CD1c-positive myeloid dendritic cell (primary cell): ENCODE measurements around the gene BMERB1.
"Not testable (repeated sequence)": the region's sequence is repeated elsewhere in the genome, so short reads cannot be mapped to it uniquely, and the experiment has no call there.

Experiments used
- DNase-seq: peaks from one replicate; pipeline ENCODE4 v3.0.0-alpha.2; 2016; ENCODE audit errors: extremely low spot score

BMERB1 gene

GRCh38 chr16:15523939-15524338, 89.6 kb downstream of the BMERB1 start:
- no peak for DNase-seq

GRCh38 chr16:15524966-15525365, 90.6 kb downstream of the BMERB1 start:
- DNase-seq: no peak

DNA sequence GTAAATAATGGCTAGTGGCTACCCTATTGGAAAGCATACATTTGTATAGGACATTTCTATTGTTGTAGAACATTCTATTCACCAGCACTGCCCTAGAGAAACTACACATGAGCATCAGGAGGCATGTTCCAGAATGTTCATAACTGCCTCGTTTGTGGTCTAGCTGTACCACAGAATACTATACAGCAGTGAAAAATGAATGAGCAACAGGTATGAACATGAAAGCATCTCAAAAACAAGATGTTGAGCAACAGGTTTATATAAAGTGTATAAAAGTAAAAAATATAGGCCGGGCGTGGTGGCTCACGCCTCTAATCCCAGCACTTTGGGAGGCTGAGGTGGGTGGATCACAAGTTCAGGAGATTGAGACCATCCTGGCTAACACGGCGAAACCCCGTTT, 91.7 kb downstream of the BMERB1 start:
- DNase-seq: no peak

DNA sequence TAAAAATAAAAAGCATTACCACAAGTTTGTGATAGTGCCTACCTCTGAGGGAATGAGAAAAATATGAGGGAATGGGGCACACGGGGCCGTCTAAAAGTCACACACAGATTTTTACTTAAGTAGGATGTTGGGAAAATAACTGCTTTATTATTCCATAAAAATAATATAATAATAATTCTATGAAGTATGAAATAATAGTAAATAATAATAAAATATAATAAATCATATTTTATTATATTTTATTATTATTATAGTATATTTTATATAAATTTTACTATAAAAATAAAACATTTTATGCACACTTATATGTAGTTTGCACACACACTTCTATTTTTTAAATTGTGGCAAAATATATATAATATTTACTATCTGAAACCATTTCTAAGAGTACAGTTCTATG, 92.3 kb downstream of the BMERB1 start:
- no peak for DNase-seq

DNA sequence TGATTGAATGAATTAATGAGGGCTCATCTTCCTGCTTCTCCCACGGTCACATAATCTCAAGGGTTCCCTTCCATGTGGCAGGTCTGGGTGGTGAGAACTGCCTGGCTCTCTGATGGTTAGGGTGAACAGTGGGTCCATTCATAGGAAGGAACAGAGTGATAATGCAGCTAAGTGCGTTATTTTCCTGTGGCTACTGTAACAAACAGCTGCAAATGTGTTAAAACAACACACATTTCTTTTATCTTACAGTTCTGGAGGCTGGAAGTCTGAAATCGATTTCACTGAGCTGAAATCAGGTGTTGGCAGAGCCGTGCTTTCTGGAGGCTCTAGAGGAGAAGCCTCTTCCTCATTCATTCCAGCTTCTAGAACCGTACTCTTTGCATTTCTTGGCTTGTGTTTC, 95.3 kb downstream of the BMERB1 start:
- DNase-seq: no peak

DNA sequence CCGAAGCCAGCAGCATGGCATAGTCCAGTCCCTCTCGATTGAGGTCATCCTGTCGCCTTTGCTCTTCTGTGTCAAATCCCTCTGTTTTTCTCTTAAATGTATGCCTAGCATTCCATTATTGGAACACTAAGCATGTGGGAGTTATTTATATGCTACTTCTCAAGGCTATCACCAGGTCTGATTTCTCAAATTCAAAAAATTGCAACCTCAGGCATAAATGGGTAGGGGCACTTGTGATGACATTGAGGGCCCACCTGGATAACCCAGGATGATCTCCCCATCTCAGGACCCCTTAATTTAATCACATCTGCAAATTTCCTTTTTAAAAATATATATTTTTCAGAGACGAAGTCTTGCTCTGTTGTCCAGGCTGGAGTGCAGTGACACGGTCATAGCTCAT, 95.7 kb downstream of the BMERB1 start:
- no peak for DNase-seq

DNA sequence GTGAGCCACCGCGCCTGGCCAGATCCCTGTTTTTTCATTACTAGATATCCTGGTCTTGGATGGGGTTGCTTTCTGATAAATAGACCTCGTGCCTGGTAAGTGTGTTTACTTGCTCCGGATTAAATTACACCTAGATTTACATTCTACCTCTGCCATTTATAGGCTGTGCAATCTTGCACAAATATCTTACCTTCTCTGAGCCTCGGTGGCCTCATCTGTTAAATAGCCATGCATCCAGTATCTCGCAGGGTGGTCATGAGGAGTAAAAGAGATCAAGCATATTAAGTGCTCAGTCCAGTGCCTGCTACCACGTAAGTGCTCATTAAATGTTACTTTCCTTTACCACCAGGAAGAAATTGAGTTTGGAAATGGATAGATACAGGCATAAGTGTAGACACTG, 98.4 kb downstream of the BMERB1 start:
- no peak for DNase-seq

DNA sequence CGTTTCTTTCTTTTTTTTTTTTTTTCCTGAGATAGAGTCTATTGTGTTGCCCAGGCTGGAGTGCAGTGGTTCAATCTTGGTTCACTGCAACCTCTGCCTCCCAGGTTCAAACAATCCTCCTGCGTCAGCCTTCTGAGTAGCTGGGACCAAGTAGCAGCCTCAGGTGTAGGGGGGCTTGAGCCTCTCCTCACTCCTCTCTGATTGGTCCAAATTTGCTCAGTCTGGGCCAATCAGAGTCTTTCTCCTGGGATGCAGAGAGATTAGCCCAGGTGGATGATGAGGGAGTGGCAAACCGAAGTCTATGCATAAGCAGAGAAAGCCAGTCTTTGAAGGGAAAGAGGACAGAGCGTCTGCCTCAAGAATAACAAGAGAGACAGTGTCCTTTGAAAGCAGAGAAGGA, 99.0 kb downstream of the BMERB1 start:
- DNase-seq: no peak

DNA sequence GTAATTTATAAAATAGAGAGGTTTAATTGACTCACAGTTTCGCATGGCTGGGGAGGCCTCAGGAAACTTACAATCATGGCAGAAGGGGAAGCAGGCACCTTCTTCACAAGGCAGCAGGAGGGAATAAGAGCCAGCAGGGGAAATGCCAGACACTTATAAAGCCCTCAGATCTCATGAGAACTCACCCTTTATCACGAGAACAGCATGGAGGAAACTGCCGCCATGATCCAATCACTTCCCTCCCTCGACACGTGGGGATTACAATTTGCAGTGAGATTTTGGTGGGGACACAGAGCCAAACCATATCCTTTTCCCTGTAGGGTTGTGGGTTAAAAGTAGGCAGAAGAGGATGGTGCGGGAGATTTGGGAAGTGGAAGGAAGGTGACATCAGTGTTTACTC, 101.4 kb downstream of the BMERB1 start:
- DNase-seq: no peak

DNA sequence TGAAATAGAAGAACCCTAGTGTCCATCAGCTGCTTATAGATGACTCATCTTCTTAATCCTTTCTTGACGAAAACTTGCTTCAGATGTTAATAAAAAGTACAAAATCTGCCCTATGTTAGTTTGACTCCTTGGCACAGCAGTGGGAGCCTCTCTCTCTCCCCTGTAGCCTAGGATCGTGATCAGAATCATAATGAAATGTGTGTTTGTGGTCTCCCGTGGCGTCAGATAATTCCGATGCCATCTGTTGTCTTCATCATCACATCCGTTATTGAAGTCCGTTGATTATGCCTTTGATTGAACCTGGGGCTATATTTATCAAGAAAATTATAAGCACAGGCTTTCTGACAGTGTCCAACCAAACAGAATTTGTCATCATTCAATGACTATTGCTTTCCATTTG, 102.5 kb downstream of the BMERB1 start:
- no peak for DNase-seq

DNA sequence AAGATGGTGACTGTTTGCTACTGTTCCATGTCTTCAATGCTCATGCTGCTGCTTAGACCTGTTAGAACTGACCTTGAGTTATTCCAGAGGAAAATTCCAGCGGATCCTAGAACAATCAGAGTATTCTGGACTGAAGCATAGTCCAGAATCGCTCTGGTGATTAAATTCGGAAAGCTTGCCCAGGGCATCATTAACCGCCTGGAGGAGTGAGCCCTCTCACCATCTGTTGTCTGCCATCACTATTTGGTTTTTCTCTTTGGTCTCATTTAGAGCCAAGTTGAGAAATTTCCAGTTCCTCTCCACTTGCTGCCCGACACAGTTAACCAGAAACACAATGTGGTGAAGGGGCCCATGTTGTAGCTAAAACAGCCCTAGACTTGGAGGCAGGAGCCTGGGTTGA, 104.1 kb downstream of the BMERB1 start:
- no peak for DNase-seq

DNA sequence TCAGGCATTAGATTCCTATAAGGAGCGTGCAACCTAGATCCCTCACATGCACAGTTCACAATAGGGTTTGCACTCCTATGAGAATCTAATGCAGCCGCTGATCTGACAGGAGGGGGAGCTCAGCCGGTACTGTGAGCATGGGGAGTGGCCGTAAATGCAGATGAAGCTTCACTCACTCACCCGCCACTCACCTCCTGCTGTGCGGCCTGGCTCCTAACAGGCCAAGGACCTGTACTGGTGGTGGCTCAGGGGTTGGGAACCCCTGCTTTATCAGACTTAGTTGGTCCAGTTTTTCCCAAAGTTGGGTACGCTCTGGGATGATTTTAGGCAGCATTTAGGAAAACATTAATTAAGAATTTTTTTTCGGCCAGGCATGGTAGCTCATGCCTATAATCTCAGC, 104.8 kb downstream of the BMERB1 start:
- no peak for DNase-seq

- no peak for DNase-seq
These were observed 107.9 kb downstream of the BMERB1 start for GRCh38 chr16:15542261-15542660.

DNA sequence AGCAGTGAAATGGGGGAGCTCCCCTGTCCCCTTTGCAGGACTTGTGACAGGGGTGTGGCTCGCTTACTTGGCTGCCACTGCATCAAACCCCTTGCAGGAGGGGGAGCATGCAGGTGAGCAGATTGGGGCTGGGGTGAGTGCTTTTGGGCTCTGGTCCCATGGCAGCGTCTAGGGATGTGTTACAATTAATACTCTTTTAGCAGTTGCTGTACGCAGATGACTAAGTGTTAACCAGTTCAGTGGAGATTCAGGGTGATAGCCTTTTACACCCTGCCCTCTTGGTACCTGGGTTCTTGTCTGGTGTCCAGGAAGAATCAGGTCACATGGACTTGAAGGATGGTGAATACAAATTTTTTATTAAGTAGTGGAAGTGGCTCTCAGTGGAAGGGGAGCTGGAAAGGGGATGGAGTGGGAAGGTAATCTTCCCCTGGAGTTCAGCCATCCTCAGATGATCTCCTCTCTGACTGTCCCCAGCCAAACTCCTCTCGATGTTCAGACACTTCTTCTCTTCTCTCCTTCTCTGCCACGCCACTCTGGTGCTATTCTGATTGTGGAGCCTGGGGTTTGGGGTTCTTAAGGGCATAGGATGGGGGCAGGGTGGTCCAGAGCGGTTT, 108.5 kb downstream of the BMERB1 start:
- DNase-seq: no peak

- DNase-seq: no peak
These were observed 110.0 kb downstream of the BMERB1 start for GRCh38 chr16:15544405-15544804.

- no peak for DNase-seq
These were observed 111.2 kb downstream of the BMERB1 start for GRCh38 chr16:15545544-15545943.

DNA sequence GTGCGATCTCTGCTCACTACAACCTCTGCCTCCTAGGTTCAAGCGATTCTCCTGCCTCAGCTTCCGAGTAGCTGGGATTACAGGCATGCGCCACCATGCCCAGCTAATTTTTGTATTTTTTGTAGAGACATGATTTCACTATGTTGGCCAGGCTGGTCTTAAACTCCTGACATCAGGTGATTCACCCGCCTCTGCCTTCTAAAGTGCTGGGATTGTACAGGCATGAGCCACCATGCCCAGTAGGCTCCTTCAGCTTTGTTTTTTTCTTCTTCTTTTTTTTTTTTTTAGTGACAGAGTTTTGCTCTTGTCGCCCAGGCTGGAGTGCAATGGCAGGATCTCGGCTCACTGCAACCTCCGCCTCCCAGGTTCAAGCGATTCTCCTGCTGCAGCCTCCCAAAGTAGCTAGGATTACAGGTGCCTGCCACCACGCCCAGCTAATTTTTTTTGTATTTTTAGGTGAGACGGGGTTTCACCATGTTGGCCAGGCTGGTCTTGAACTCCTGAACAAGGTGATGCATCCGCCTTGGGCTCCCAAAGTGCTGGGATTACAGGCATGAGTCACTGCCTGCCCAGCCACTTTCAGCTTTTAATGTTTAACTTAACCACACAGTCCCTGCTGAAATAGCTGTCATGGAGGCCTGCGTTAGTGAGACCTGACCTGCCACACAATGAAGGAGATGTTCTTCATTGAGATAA, 112.8 kb downstream of the BMERB1 start:
- not testable (repeated sequence) for DNase-seq

GRCh38 chr16:15547768-15548096, 113.3 kb downstream of the BMERB1 start:
- no peak for DNase-seq

- DNase-seq: no peak
These were observed 114.1 kb downstream of the BMERB1 start for GRCh38 chr16:15548482-15548891.

DNA sequence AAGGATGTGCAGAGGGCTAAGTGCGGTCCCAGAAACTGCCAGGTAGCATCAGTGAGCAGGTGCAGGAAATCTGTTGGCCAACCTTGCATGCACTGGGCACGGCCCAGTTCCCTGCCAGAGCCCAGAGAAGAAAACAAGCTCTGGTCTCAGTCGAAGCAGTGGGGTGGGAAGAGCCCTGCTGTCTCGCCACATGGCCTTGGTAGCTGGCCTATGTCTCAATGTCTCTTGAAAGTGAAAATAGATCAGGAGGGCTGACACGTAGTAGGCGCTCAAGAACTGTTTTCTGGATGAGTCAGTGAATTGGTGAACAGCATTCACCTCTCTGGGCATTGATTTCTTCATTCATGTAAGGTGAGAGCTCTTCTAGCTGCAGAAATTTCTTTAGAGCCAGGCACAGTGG, 118.1 kb downstream of the BMERB1 start:
- DNase-seq: no peak

- no peak for DNase-seq
These were observed 119.1 kb downstream of the BMERB1 start for GRCh38 chr16:15553313-15554088.

- DNase-seq: no peak
These were observed 121.7 kb downstream of the BMERB1 start for GRCh38 chr16:15556130-15556529.

- DNase-seq: no peak
These were observed 122.9 kb downstream of the BMERB1 start for GRCh38 chr16:15557258-15557657.
